HL-60/S4 treated with phorbol 12-myristate 13-acetate at 8.2 ng/mL for 4 days and 3 days (cell line): ENCODE measurements around the gene CST5.
"Not testable (repeated sequence)": the region's sequence is repeated elsewhere in the genome, so short reads cannot be mapped to it uniquely, and the experiment has no call there.

Source experiments
- in situ Hi-C: fragments of 300-500 bp; cut with MboI; formaldehyde crosslinking; loops from 2 replicates; pipeline ENCODE4 v1.15.0; 2022; ENCODE audit warnings: low sequenced_read_pairs

CST5 gene

GRCh38 chr20:23857962-23858595, 21.5 kb downstream of the CST5 start:
- in situ Hi-C loops = no loop called here

- in situ Hi-C loops = no loop called here
These were observed 22.8 kb downstream of the CST5 start for GRCh38 chr20:23856736-23857135.

- in situ Hi-C loops = no loop called here
These were observed 23.3 kb downstream of the CST5 start for GRCh38 chr20:23856226-23856625.

- in situ Hi-C loops = no loop called here
These were observed 37.9 kb downstream of the CST5 start for GRCh38 chr20:23841693-23842092.

- in situ Hi-C loops = no loop called here
These were observed 43.8 kb downstream of the CST5 start for GRCh38 chr20:23835716-23836115.

- in situ Hi-C loops = no loop called here
These were observed 46.6 kb downstream of the CST5 start for GRCh38 chr20:23832775-23833513.

GRCh38 chr20:23831961-23832360, 47.6 kb downstream of the CST5 start:
- in situ Hi-C loops = not testable (repeated sequence)

- in situ Hi-C loops = no loop called here
These were observed 53.0 kb downstream of the CST5 start, which contains the start of gene CST2 for GRCh38 chr20:23826541-23827021. TSS of gene CST2 (minus strand) at chr20:23826729. CDS start at chr20:23826660, 69 bp downstream.
